PC-9 (cell line): ENCODE data around the gene VPS13D. TPM values are rescaled to one million over a fixed set of nuclear protein-coding genes. Genes with fewer than 3 reads are reported as not detected.

Experiments used
- BruUV-seq: library from RNA; stranded (reverse); fragments of 400-500 nt; replicated peaks from 2 replicates; lab custom pipeline; 2021; lab: Mats Ljungman, UMichigan
- CTCF ChIA-PET: fragments of 300-600 bp; sonication (Branson Sonifier 250); formaldehyde crosslinking; loops from one replicate; lab custom pipeline; 2022; ENCODE audit warnings: antibody characterized with exemption; lab: Charles Lee
- POLR2A ChIA-PET: fragments of 300-600 bp; sonication (Branson Sonifier 250); formaldehyde crosslinking; loops from one replicate; lab custom pipeline; 2022; ENCODE audit warnings: antibody characterized with exemption; ENCODE audit not compliant: unreplicated experiment; lab: Charles Lee
- DNase-seq, 2 experiments: peaks; one replicate each; pipeline versions ENCODE4 v3.0.0 to v3.0.0-alpha.2; 2015 to 2022; ENCODE audit warnings: mixed read lengths in 1 of 2
- H2AFZ ChIP-seq: fragments of 200-600 bp; sonication (generic); 2 replicates; pipeline ENCODE4 v1.8.1; 2017; ENCODE audit warnings: antibody characterized with exemption
- H3F3A ChIP-seq: fragments of 200-600 bp; sonication (generic); 2 replicates; pipeline ENCODE4 v1.8.1; 2017; ENCODE audit warnings: antibody characterized with exemption, mild to moderate bottlenecking, low read depth; ENCODE audit not compliant: insufficient read depth
- H3K27ac ChIP-seq: fragments of 200-600 bp; sonication (generic); 2 replicates; pipeline ENCODE4 v1.6.1; 2016; ENCODE audit warnings: mixed run types
- H3K27me3 ChIP-seq: fragments of 200-600 bp; sonication (generic); 2 replicates; pipeline ENCODE4 v1.6.1; 2016; ENCODE audit warnings: low read depth, mixed run types; ENCODE audit not compliant: insufficient read depth
- H3K36me3 ChIP-seq: fragments of 200-600 bp; sonication (generic); 2 replicates; pipeline ENCODE4 v1.6.1; 2016; ENCODE audit warnings: low read depth, mixed run types
- H3K4me1 ChIP-seq: fragments of 200-600 bp; sonication (generic); replicated peaks from 2 replicates; pipeline ENCODE4 v1.6.1; 2016; ENCODE audit warnings: mixed run types; ENCODE audit not compliant: insufficient read depth
- H3K4me2 ChIP-seq: fragments of 200-600 bp; sonication (generic); 2 replicates; pipeline ENCODE4 v1.6.1; 2017; ENCODE audit warnings: mixed run types
- H3K4me3 ChIP-seq: fragments of 200-600 bp; sonication (generic); 2 replicates; pipeline ENCODE4 v1.6.1; 2016; ENCODE audit warnings: mixed run types
- H3K79me2 ChIP-seq: fragments of 200-600 bp; sonication (generic); 2 replicates; pipeline ENCODE4 v1.6.1; 2017; ENCODE audit warnings: low read depth, mixed run types
- H3K9me2 ChIP-seq: fragments of 200-600 bp; sonication (generic); 2 replicates; pipeline ENCODE4 v1.8.1; 2017; ENCODE audit warnings: mild to moderate bottlenecking; ENCODE audit not compliant: insufficient read depth
- H3K9me3 ChIP-seq: fragments of 200-600 bp; sonication (generic); 2 replicates; pipeline ENCODE4 v1.8.1; 2016; ENCODE audit warnings: low read depth; ENCODE audit not compliant: insufficient read depth
- H4K20me1 ChIP-seq: fragments of 200-600 bp; sonication (generic); 2 replicates; pipeline ENCODE4 v1.8.1; 2017; ENCODE audit not compliant: insufficient read depth
- EZH2 ChIP-seq: fragments of 200-600 bp; sonication (generic); IDR thresholded peaks from 2 replicates; pipeline ENCODE4 v1.8.0; 2017; ENCODE audit warnings: antibody characterized with exemption, low read depth
- intact Hi-C: fragments of 100-400 bp; cut with micrococcal nuclease; formaldehyde crosslinking; loops from one replicate; pipeline ENCODE4 v1.10.0; 2022; ENCODE audit not compliant: unreplicated experiment
- total RNA-seq: library from RNA; stranded (reverse); gene quantifications from 2 replicates; pipeline ENCODE4 v1.2.3, GENCODE V29; 2021
- TF ChIP-seq, protein P1 (sequence below): fragments of 200-600 bp; sonication (generic); conservative IDR thresholded peaks from 2 replicates; pipeline ENCODE4 v1.6.1; 2017; ENCODE audit warnings: mixed run types, antibody characterized with exemption, mild to moderate bottlenecking, moderate library complexity

VPS13D gene
- total RNA-seq, 1 experiment from 2014 or later, result 36.2 TPM

DNA sequence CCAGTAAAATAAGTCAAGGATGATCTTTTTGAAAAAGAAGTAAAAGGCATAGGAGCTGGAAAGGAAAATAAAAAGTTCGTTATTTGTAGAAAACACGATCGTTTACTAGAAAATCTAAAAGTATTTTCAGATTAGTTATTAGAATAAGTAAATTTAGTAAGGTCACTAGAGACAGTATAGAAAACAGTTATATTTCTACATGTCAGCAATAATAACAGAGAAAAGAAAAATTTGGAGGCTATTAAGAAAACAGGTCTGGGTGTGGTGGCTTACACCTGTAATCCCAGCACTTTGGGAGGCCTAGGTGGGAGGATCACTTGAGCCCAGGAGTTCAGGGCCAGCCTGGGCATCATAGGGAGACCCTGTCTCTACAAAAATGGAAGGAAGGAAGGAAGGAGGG lies 181.3 kb downstream of the VPS13D start:
- ChIA-PET POLR2A (interaction anchor here (0.6 kb wide), 1 partner anchor 23 kb away, joined by 3 read pairs; no protein-coding TSS in a partner anchor), CTCF (no interaction called here)
- no peaks in the 10 kb centered on the region for H3K9me2 ChIP-seq
- H3K27ac ChIP-seq, result no peak overlapping the region
- no TSS peak for BruUV-seq
- TF ChIP-seq, protein P1, sequence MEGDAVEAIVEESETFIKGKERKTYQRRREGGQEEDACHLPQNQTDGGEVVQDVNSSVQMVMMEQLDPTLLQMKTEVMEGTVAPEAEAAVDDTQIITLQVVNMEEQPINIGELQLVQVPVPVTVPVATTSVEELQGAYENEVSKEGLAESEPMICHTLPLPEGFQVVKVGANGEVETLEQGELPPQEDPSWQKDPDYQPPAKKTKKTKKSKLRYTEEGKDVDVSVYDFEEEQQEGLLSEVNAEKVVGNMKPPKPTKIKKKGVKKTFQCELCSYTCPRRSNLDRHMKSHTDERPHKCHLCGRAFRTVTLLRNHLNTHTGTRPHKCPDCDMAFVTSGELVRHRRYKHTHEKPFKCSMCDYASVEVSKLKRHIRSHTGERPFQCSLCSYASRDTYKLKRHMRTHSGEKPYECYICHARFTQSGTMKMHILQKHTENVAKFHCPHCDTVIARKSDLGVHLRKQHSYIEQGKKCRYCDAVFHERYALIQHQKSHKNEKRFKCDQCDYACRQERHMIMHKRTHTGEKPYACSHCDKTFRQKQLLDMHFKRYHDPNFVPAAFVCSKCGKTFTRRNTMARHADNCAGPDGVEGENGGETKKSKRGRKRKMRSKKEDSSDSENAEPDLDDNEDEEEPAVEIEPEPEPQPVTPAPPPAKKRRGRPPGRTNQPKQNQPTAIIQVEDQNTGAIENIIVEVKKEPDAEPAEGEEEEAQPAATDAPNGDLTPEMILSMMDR, result no peak
- no peak for TF ChIP-seq EZH2
- peaks cover 3% of the 10 kb centered on the region; the same call in 1 of the 2 replicates for H3F3A ChIP-seq
- peaks cover 30% of the 10 kb centered on the region for H3K4me1 ChIP-seq
- H3K79me2 ChIP-seq, result no peaks in the 10 kb centered on the region
- no peak overlapping the region for H3K4me3 ChIP-seq
- DNase-seq, result no peak
- no peaks in the 10 kb centered on the region for H3K27me3 ChIP-seq
- no peaks in the 10 kb centered on the region for H3K36me3 ChIP-seq
- H3K4me2 ChIP-seq, result no peak overlapping the region
- no peak overlapping the region for H2AFZ ChIP-seq
- H4K20me1 ChIP-seq, result no peaks in the 10 kb centered on the region
- peaks cover 8% of the 10 kb centered on the region for H3K9me3 ChIP-seq
- intact Hi-C loops, result no loop called here

DNA sequence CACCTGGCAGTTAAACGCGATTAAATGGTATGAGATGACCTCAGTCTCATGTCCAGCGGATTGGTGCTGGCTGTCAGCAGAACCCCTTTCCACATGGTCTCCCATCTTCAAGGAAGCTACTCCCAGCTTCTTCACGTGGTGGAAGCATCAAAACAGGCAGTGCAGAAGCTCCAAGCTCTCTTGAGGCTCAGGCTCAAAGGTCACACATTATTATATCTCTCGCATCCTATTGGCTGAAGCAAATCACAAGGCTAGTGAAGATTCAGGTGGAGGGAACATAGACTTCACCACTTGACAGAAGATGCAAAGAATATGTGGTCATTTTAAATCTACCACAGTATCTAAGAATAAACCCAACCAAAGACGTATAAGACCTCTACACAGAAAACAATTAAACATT lies 181.9 kb downstream of the VPS13D start:
- Histone ChIP-seq H3K4me2 (no peak overlapping the region), H3K4me1 (peaks cover 23% of the 10 kb centered on the region), H4K20me1 (no peaks in the 10 kb centered on the region), H3F3A (peaks cover 3% of the 10 kb centered on the region; the same call in 1 of the 2 replicates), H3K79me2 (no peaks in the 10 kb centered on the region), H3K27me3 (no peaks in the 10 kb centered on the region), H2AFZ (no peak overlapping the region), H3K9me3 (peaks cover 8% of the 10 kb centered on the region), H3K36me3 (no peaks in the 10 kb centered on the region), H3K4me3 (no peak overlapping the region), H3K27ac (no peak overlapping the region), H3K9me2 (no peaks in the 10 kb centered on the region)
- TF ChIP-seq, protein P1, result no peak
- TF ChIP-seq EZH2, result no peak
- intact Hi-C loops, result no loop called here
- ChIA-PET CTCF (no interaction called here), POLR2A (interaction anchor here (0.6 kb wide), 1 partner anchor 23 kb away, joined by 3 read pairs; no protein-coding TSS in a partner anchor)
- no peak for DNase-seq
- no TSS peak for BruUV-seq

DNA sequence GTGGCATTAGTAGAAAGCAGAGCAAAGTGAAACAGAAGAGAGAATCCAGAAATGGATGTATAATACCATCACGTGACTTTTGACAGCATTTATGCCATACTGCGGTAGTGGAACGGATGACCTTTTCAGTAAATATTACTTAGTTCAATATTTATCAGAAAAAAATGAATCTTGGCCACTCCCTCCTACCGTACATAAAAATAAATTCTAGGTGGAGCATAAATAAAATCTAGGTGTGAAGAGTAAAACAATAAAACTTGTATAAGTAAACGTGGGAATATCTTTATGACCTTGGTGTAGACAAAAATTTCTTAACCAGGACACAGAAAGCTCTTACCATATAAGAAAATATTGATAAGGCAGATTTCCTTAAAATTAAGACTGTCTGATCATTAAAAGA lies 182.6 kb downstream of the VPS13D start:
- BruUV-seq, result no TSS peak
- no peak for DNase-seq
- Histone ChIP-seq H3K36me3 (no peaks in the 10 kb centered on the region), H2AFZ (no peak overlapping the region), H3K4me2 (no peak overlapping the region), H3K9me3 (peaks cover 8% of the 10 kb centered on the region), H3F3A (peaks cover 3% of the 10 kb centered on the region; the same call in 1 of the 2 replicates), H4K20me1 (no peaks in the 10 kb centered on the region), H3K4me3 (no peak overlapping the region), H3K27me3 (no peaks in the 10 kb centered on the region), H3K27ac (no peak overlapping the region), H3K4me1 (peaks cover 16% of the 10 kb centered on the region), H3K79me2 (no peaks in the 10 kb centered on the region), H3K9me2 (no peaks in the 10 kb centered on the region)
- TF ChIP-seq, protein P1, result no peak
- no peak for TF ChIP-seq EZH2
- intact Hi-C loops, result no loop called here
- ChIA-PET POLR2A (no interaction called here), CTCF (no interaction called here)
